HG03520 (cell line): ENCODE measurements around the gene ZMIZ2.
A peak's percentile ranks its signal among the peaks of the same experiment; 100 is the strongest.

ENCODE experiments used
- ATAC-seq: cut with Tn5 transposase; IDR thresholded peaks from one replicate; pipeline ENCODE4 v1.9.1; 2021; ENCODE audit warnings: mild to moderate bottlenecking, moderate library complexity; ENCODE audit not compliant: unreplicated experiment

Gene ZMIZ2

GRCh38 chr7:44755698-44756627 lies 7.3 kb downstream of the ZMIZ2 start:
- no peak for ATAC-seq

GRCh38 chr7:44756904-44757303 lies 8.3 kb downstream of the ZMIZ2 start:
- no peak for ATAC-seq

GRCh38 chr7:44757311-44757710 lies 8.7 kb downstream of the ZMIZ2 start:
- no peak for ATAC-seq

GRCh38 chr7:44757739-44758138 lies 9.1 kb downstream of the ZMIZ2 start:
- ATAC-seq, result no peak

GRCh38 chr7:44759246-44759645 lies 10.6 kb downstream of the ZMIZ2 start:
- ATAC-seq, result no peak

- ATAC-seq, result no peak
These were observed 11.5 kb downstream of the ZMIZ2 start for GRCh38 chr7:44760034-44760580.

- no peak for ATAC-seq
These were observed 12.8 kb downstream of the ZMIZ2 start for GRCh38 chr7:44761207-44762161.

GRCh38 chr7:44762300-44762699 lies 13.7 kb downstream of the ZMIZ2 start:
- ATAC-seq, result no peak

- ATAC-seq, result no peak
These were observed 14.3 kb downstream of the ZMIZ2 start for GRCh38 chr7:44762726-44763522.

- ATAC-seq, result no peak
These were observed 15.4 kb downstream of the ZMIZ2 start for GRCh38 chr7:44764081-44764480.

GRCh38 chr7:44764665-44765578 lies 16.3 kb downstream of the ZMIZ2 start:
- no peak for ATAC-seq

- ATAC-seq, result no peak
These were observed 17.1 kb downstream of the ZMIZ2 start for GRCh38 chr7:44765579-44766415.

- ATAC-seq, result no peak
These were observed 17.8 kb downstream of the ZMIZ2 start for GRCh38 chr7:44766416-44766801.

- ATAC-seq, result no peak
These were observed 18.7 kb downstream of the ZMIZ2 start for GRCh38 chr7:44767134-44767911.

GRCh38 chr7:44767912-44768627 lies 19.4 kb downstream of the ZMIZ2 start:
- peak; percentile 42 for ATAC-seq

GRCh38 chr7:44768628-44769371 lies 20.2 kb downstream of the ZMIZ2 start:
- no peak for ATAC-seq
